A549 (cell line): ENCODE data around the gene ST6GALNAC1. TPM values are rescaled to one million over a fixed set of nuclear protein-coding genes. Genes with fewer than 3 reads are reported as not detected.

ENCODE experiments used
- ATAC-seq, 2 experiments: fragments of 200-7000 bp in 1 of 2; fragments of >200 bp in 1 of 2; cut with Nextera tagmentation in 1 of 2; cut with Tn5 transposase in 1 of 2; 3 replicates each; pipeline versions ENCODE4 v1.8.0 to v1.9.1; 2018 to 2020; ENCODE audit warnings: mild to moderate bottlenecking in 1 of 2, moderate library complexity in 1 of 2
- CTCF ChIA-PET: fragments of 300-600 bp; sonication (Branson Sonifier 250); formaldehyde crosslinking; extraction: SDS; loops from one replicate; lab custom pipeline; 2021; ENCODE audit warnings: antibody characterized with exemption, inconsistent platforms; lab: Yijun Ruan, JAX
- POLR2A ChIA-PET: fragments of 350-600 bp; formaldehyde crosslinking; extraction: SDS; loops from one replicate; lab custom pipeline; 2021; ENCODE audit warnings: antibody characterized with exemption, inconsistent platforms; lab: Yijun Ruan, JAX
- DNase-seq, 2 experiments: peaks; one replicate each; pipeline versions ENCODE4 v3.0.0 to v3.0.0-alpha.2; 2011 to 2016; ENCODE audit warnings: low read depth in 1 of 2, low spot score in 1 of 2
- FAIRE-seq: peaks from 2 replicates; lab custom pipeline; 2011; peaks lifted over from hg19 to GRCh38; lab: Jason Lieb, UNC
- H3K27ac ChIP-seq, 2 experiments: fragments of >200 bp; sonication (Bioruptor Twin); formaldehyde crosslinking; 3 replicates each; pipeline ENCODE4 v1.5.1; 2016 to 2017
- H3K4me1 ChIP-seq: fragments of >200 bp; sonication (Bioruptor Twin); formaldehyde crosslinking; 3 replicates; pipeline ENCODE4 v1.6.1; 2016
- H3K4me2 ChIP-seq: fragments of >200 bp; sonication (Bioruptor Twin); formaldehyde crosslinking; 3 replicates; pipeline ENCODE4 v1.6.1; 2016
- H3K4me3 ChIP-seq: fragments of >200 bp; sonication (Bioruptor Twin); formaldehyde crosslinking; 3 replicates; pipeline ENCODE4 v1.5.1; 2016
- H3K9me3 ChIP-seq: fragments of >200 bp; sonication (Bioruptor Twin); formaldehyde crosslinking; 3 replicates; pipeline ENCODE4 v1.6.1; 2016
- ATOH8 ChIP-seq: fragments of 250-450 bp; sonication (Bioruptor Pico); IDR thresholded peaks from 2 replicates; pipeline ENCODE4 v1.5.0; 2020; ENCODE audit warnings: low read depth, mild to moderate bottlenecking, moderate library complexity
- CEBPB ChIP-seq, 2 experiments: fragments of >200 bp in 1 of 2; sonication (Bioruptor Twin) in 1 of 2; formaldehyde crosslinking in 1 of 2; IDR thresholded peaks; 2 replicates each; pipeline ENCODE4 v1.6.1; 2012 to 2016
- EHF ChIP-seq: fragments of 250-450 bp; sonication (Bioruptor Pico); IDR thresholded peaks from 2 replicates; pipeline ENCODE4 v1.5.0; 2020; ENCODE audit warnings: mild to moderate bottlenecking
- EP300 ChIP-seq, 2 experiments: fragments of >200 bp; sonication (Bioruptor Twin); formaldehyde crosslinking; IDR thresholded peaks; 2 replicates in 1 of 2; 3 replicates in 1 of 2; pipeline ENCODE4 v1.6.1; 2016 to 2017
- FOSB ChIP-seq: fragments of 250-450 bp; sonication (Bioruptor Pico); IDR thresholded peaks from 2 replicates; pipeline ENCODE4 v1.5.0; 2020; ENCODE audit warnings: mild to moderate bottlenecking, moderate library complexity
- HMGXB4 ChIP-seq: fragments of 250-450 bp; sonication (Bioruptor Pico); IDR thresholded peaks from 2 replicates; pipeline ENCODE4 v1.5.0; 2021; ENCODE audit warnings: mild to moderate bottlenecking, moderate library complexity, borderline replicate concordance
- KDM1A ChIP-seq: fragments of 200-600 bp; sonication (generic); IDR thresholded peaks from 2 replicates; pipeline ENCODE4 v1.6.1; 2016; ENCODE audit warnings: low read depth, mild to moderate bottlenecking
- KDM5A ChIP-seq: fragments of 200-600 bp; sonication (generic); IDR thresholded peaks from 2 replicates; pipeline ENCODE4 v1.6.1; 2016; ENCODE audit warnings: antibody characterized with exemption, mild to moderate bottlenecking
- NFE2L2 ChIP-seq: fragments of 150-350 bp; conservative IDR thresholded peaks from 2 replicates; pipeline ENCODE4 v1.6.1; 2014; ENCODE audit warnings: low read length
- PBX3 ChIP-seq: IDR thresholded peaks from 2 replicates; pipeline ENCODE4 v1.6.1; 2012
- POLR2A ChIP-seq: IDR thresholded peaks from 2 replicates; pipeline ENCODE4 v1.6.1; 2012; ENCODE audit warnings: mild to moderate bottlenecking, low read length
- REST ChIP-seq: fragments of 200-600 bp; sonication (generic); IDR thresholded peaks from 2 replicates; pipeline ENCODE4 v1.6.1; 2016; ENCODE audit warnings: antibody characterized with exemption, mild to moderate bottlenecking, moderate library complexity
- RFX5 ChIP-seq: fragments of 450-650 bp; IDR thresholded peaks from 2 replicates; pipeline ENCODE4 v1.7.1; 2014; ENCODE audit warnings: antibody characterized with exemption, mild to moderate bottlenecking, moderate library complexity
- TP53 ChIP-seq: fragments of 250-450 bp; sonication (Bioruptor Pico); IDR thresholded peaks from 2 replicates; pipeline ENCODE4 v1.5.0; 2021; ENCODE audit warnings: mild to moderate bottlenecking, moderate library complexity
- ZC3H11A ChIP-seq: fragments of 450-650 bp; IDR thresholded peaks from 2 replicates; pipeline ENCODE4 v1.6.1; 2014; ENCODE audit warnings: antibody characterized with exemption, mild to moderate bottlenecking
- WGBS: methylation state at CpG from one replicate; pipeline ENCODE4 v1.1.6; 2017; ENCODE audit errors: missing lambda C conversion rate; 5-methylcytosine and 5-hydroxymethylcytosine counted together
- polyA plus RNA-seq, 4 experiments: library from polyadenylated mRNA; depleted of rRNA in 3 of 4; stranded (reverse); fragments of >200 nt; fragmentation: RNase III in 1 of 4; extraction: RNeasy Plus Mini Kit Qiagen cat#74134 plus additional on column Dnase treatment in 1 of 4; gene quantifications; 2 replicates in 3 of 4; 3 replicates in 1 of 4; pipeline ENCODE4 v1.2.3, GENCODE V29; 2011 to 2017
- TF ChIP-seq, protein P1 (sequence below): fragments of >200 bp; sonication (Bioruptor Twin); formaldehyde crosslinking; IDR thresholded peaks from 3 replicates; pipeline ENCODE4 v1.5.1; 2016

The ST6GALNAC1 gene
- polyA plus RNA-seq, 2 of the 4 experiments (the other 2 are of a cell fraction) = 0.27 to 0.72 TPM

- TF ChIP-seq REST (no peak), NFE2L2 (no peak)
- TF ChIP-seq, all 56 proteins: peak for 0
These were observed 1.9 kb upstream of the ST6GALNAC1 start (continued) for GRCh38 chr17:76645481-76645880.

GRCh38 chr17:76644995-76645394 lies 1.4 kb upstream of the ST6GALNAC1 start:
- TF ChIP-seq FOSB (CRISPR knock-in tag) (no peak), EHF (CRISPR knock-in tag) (no peak), RFX5 (no peak), POLR2A (no peak), EP300 (IDR thresholded peaks at IDR 0.05) (no peak), KDM1A (no peak), KDM5A (no peak), ATOH8 (CRISPR knock-in tag) (no peak), CEBPB (IDR thresholded peaks at IDR 0.05) (no peak), ZC3H11A (no peak), HMGXB4 (no peak), TP53 (no peak), PBX3 (no peak)
- TF ChIP-seq, protein P1, sequence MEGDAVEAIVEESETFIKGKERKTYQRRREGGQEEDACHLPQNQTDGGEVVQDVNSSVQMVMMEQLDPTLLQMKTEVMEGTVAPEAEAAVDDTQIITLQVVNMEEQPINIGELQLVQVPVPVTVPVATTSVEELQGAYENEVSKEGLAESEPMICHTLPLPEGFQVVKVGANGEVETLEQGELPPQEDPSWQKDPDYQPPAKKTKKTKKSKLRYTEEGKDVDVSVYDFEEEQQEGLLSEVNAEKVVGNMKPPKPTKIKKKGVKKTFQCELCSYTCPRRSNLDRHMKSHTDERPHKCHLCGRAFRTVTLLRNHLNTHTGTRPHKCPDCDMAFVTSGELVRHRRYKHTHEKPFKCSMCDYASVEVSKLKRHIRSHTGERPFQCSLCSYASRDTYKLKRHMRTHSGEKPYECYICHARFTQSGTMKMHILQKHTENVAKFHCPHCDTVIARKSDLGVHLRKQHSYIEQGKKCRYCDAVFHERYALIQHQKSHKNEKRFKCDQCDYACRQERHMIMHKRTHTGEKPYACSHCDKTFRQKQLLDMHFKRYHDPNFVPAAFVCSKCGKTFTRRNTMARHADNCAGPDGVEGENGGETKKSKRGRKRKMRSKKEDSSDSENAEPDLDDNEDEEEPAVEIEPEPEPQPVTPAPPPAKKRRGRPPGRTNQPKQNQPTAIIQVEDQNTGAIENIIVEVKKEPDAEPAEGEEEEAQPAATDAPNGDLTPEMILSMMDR = no peak
- TF ChIP-seq, all 56 proteins: peak for 0

More at GRCh38 chr17:76644995-76645394, 1.4 kb upstream of the ST6GALNAC1 start:
- peak overlapping the region; percentile 25; the same call in 1 of the 3 replicates for H3K4me2 ChIP-seq
- H3K4me1 ChIP-seq = peaks cover 40% of the 10 kb centered on the region
- ATAC-seq = peak in 1 of 2 experiments; percentile 52; a peak in 3 of 6 replicates
- H3K4me3 ChIP-seq = no peak overlapping the region
- POLR2A ChIA-PET = no interaction called here
- no peak for DNase-seq
- peak overlapping the region; percentile 38 to 43; a peak in 4 of 6 replicates for H3K27ac ChIP-seq
- CTCF ChIA-PET = interaction anchor here (1.6 kb wide), 1 partner anchor 21 kb away, joined by 7 read pairs; no protein-coding TSS in a partner anchor
- peaks cover 5% of the 10 kb centered on the region; the same call in 1 of the 3 replicates for H3K9me3 ChIP-seq
- WGBS = 45% methylated on average over 8 of the region's 8 CpGs
- no peak for FAIRE-seq
